ENCODE data around the gene KIF1B. TPM values are rescaled to one million over a fixed set of nuclear protein-coding genes. Genes with fewer than 3 reads are reported as not detected.
A peak's percentile ranks its signal among the peaks of the same experiment; 100 is the strongest.
"Not testable (repeated sequence)": the region's sequence is repeated elsewhere in the genome, so short reads cannot be mapped to it uniquely, and the experiment has no call there.

Gene KIF1B
- total and polyA plus RNA-seq, 2 experiments from 2014 or later = 21.5 to 68.4 TPM

- not testable (repeated sequence) for H3K9me3 Mint-ChIP-seq; H4K20me1 ChIP-seq (replicated peaks; ENCODE audit: insufficient read depth); H3K4me2 ChIP-seq; H3K4me3 Mint-ChIP-seq; DNase-seq (ENCODE audit: low spot score); H3K4me3 ChIP-seq; H3K4me1 ChIP-seq (ENCODE audit: insufficient read depth); H3K36me3 Mint-ChIP-seq (ENCODE audit: low read depth); H3K27me3 ChIP-seq (ENCODE audit: insufficient read depth); H3K27me3 Mint-ChIP-seq (ENCODE audit: insufficient read depth, low read depth, poor library complexity); H3K36me3 ChIP-seq (ENCODE audit: insufficient read depth); H3K27ac ChIP-seq (ENCODE audit: low read depth); H3F3A ChIP-seq (replicated peaks; ENCODE audit: low read depth); H2AFZ ChIP-seq; H3K9me2 ChIP-seq (ENCODE audit: insufficient read depth); H3K79me2 ChIP-seq (replicated peaks; ENCODE audit: insufficient read depth); ATAC-seq; H3K4me1 Mint-ChIP-seq; H3K27ac Mint-ChIP-seq
Observed at GRCh38 chr1:10205206-10205605, 5.2 kb upstream of the KIF1B start.

- H2AFZ ChIP-seq = no peak overlapping the region
- no peaks in the 10 kb centered on the region for H3K9me2 ChIP-seq (ENCODE audit: insufficient read depth)
- no peaks in the 10 kb centered on the region for H3K9me3 Mint-ChIP-seq
- H3K27ac ChIP-seq (ENCODE audit: low read depth) = no peak overlapping the region
- H3K27me3 ChIP-seq (ENCODE audit: insufficient read depth) = no peaks in the 10 kb centered on the region
- peaks cover 17% of the 10 kb centered on the region for H3K4me1 Mint-ChIP-seq
- no peaks in the 10 kb centered on the region for H3K36me3 ChIP-seq (ENCODE audit: insufficient read depth)
- 0 out of 2 replicates have a peak, but pooled peaks cover 9% of the 10 kb centered on the region for H4K20me1 ChIP-seq (replicated peaks; ENCODE audit: insufficient read depth)
- H3K27me3 Mint-ChIP-seq (ENCODE audit: insufficient read depth, low read depth, poor library complexity) = peaks cover 20% of the 10 kb centered on the region
- DNase-seq (ENCODE audit: low spot score) (no peak), ATAC-seq (no peak)
- H3K4me3 ChIP-seq = no peak overlapping the region
- H3K4me2 ChIP-seq = no peak overlapping the region
- H3K27ac Mint-ChIP-seq = no peak overlapping the region
- H3K36me3 Mint-ChIP-seq (ENCODE audit: low read depth) = no peaks in the 10 kb centered on the region
- H3F3A ChIP-seq (replicated peaks; ENCODE audit: low read depth) = peaks cover 3% of the 10 kb centered on the region; the same call in 1 of the 2 replicates
- H3K4me1 ChIP-seq (ENCODE audit: insufficient read depth) = peaks cover 10% of the 10 kb centered on the region
- H3K79me2 ChIP-seq (replicated peaks; ENCODE audit: insufficient read depth) = peaks cover 19% of the 10 kb centered on the region
- H3K4me3 Mint-ChIP-seq = 0 out of 3 replicates have a peak overlapping the region, but pooled peaks have one; percentile 27
- TF ChIP-seq STAT1 (IDR thresholded peaks at IDR 0.05; ENCODE audit: unreplicated experiment) (no peak), NANOG (IDR thresholded peaks at IDR 0.05; ENCODE audit: borderline replicate concordance) (no peak), ZNF114 (CRISPR knock-in tag; IDR thresholded peaks at IDR 0.05) (no peak), POLR2AphosphoS5 (IDR thresholded peaks at IDR 0.05; ENCODE audit: low read depth) (no peak), JUNB (IDR thresholded peaks at IDR 0.05; ENCODE audit: unreplicated experiment) (no peak), ZNF462 (CRISPR knock-in tag; IDR thresholded peaks at IDR 0.05) (no peak), EZH2 (IDR thresholded peaks at IDR 0.05; ENCODE audit: low read depth, unreplicated experiment) (no peak), REST (IDR thresholded peaks at IDR 0.05; ENCODE audit: unreplicated experiment) (no peak), CTCF (conservative IDR thresholded peaks at IDR 0.05; ENCODE audit: low read depth in 2 of 2) (no peak), ZNF331 (CRISPR knock-in tag; IDR thresholded peaks at IDR 0.05; ENCODE audit: low read depth) (no peak)
Observed at GRCh38 chr1:10207810-10208209, 2.6 kb upstream of the KIF1B start.
